Neural cell (in vitro differentiated cells): ENCODE results near the gene LPXN.

Source experiments
- RAD21 ChIP-seq: fragments of 450-650 bp; conservative IDR thresholded peaks from 2 replicates; pipeline ENCODE4 v1.6.1; 2014; ENCODE audit warnings: antibody characterized with exemption, mild to moderate bottlenecking, moderate library complexity
- TF ChIP-seq, protein P1 (sequence below): IDR thresholded peaks from 2 replicates; pipeline ENCODE4 v1.6.1; 2012; ENCODE audit warnings: borderline replicate concordance
- TF ChIP-seq, protein P2 (sequence below): fragments of 450-650 bp; IDR thresholded peaks from 2 replicates; pipeline ENCODE4 v1.5.1; 2014; ENCODE audit warnings: antibody characterized with exemption, mild to moderate bottlenecking, moderate library complexity; ENCODE audit not compliant: poor library complexity, severe bottlenecking

DNA sequence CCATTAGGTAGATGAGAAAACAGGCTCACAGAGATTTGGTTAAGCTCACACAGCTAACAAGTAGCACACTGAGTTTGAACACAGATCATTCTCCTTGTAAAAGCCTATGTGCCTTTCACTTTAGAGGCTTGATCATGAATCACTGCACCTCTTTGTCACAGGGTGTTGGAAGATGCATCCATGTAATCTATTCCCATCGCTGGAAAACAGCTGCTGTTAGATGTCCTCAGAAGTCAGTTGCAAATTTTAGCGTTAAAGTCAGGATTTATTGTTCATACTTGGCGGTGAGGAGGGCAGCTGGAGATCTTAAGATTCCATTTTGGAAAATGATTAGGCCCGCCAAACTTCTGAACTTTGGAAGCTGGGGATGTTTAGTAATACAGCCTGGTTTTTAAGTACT is 49.4 kb upstream of the LPXN start:
- TF ChIP-seq, protein P1, sequence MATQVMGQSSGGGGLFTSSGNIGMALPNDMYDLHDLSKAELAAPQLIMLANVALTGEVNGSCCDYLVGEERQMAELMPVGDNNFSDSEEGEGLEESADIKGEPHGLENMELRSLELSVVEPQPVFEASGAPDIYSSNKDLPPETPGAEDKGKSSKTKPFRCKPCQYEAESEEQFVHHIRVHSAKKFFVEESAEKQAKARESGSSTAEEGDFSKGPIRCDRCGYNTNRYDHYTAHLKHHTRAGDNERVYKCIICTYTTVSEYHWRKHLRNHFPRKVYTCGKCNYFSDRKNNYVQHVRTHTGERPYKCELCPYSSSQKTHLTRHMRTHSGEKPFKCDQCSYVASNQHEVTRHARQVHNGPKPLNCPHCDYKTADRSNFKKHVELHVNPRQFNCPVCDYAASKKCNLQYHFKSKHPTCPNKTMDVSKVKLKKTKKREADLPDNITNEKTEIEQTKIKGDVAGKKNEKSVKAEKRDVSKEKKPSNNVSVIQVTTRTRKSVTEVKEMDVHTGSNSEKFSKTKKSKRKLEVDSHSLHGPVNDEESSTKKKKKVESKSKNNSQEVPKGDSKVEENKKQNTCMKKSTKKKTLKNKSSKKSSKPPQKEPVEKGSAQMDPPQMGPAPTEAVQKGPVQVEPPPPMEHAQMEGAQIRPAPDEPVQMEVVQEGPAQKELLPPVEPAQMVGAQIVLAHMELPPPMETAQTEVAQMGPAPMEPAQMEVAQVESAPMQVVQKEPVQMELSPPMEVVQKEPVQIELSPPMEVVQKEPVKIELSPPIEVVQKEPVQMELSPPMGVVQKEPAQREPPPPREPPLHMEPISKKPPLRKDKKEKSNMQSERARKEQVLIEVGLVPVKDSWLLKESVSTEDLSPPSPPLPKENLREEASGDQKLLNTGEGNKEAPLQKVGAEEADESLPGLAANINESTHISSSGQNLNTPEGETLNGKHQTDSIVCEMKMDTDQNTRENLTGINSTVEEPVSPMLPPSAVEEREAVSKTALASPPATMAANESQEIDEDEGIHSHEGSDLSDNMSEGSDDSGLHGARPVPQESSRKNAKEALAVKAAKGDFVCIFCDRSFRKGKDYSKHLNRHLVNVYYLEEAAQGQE = no peak
- TF ChIP-seq, protein P2, sequence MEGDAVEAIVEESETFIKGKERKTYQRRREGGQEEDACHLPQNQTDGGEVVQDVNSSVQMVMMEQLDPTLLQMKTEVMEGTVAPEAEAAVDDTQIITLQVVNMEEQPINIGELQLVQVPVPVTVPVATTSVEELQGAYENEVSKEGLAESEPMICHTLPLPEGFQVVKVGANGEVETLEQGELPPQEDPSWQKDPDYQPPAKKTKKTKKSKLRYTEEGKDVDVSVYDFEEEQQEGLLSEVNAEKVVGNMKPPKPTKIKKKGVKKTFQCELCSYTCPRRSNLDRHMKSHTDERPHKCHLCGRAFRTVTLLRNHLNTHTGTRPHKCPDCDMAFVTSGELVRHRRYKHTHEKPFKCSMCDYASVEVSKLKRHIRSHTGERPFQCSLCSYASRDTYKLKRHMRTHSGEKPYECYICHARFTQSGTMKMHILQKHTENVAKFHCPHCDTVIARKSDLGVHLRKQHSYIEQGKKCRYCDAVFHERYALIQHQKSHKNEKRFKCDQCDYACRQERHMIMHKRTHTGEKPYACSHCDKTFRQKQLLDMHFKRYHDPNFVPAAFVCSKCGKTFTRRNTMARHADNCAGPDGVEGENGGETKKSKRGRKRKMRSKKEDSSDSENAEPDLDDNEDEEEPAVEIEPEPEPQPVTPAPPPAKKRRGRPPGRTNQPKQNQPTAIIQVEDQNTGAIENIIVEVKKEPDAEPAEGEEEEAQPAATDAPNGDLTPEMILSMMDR = no peak
- TF ChIP-seq RAD21 = no peak
